GM18505 (cell line): ENCODE measurements around the gene RAD9A.
"Not testable (repeated sequence)": the region's sequence is repeated elsewhere in the genome, so short reads cannot be mapped to it uniquely, and the experiment has no call there.

Source experiments
- ATAC-seq: cut with Tn5 transposase; IDR thresholded peaks from one replicate; pipeline ENCODE4 v1.9.1; 2021; ENCODE audit not compliant: unreplicated experiment
- POLR2A ChIP-seq: IDR thresholded peaks from 4 replicates; pipeline ENCODE4 v1.6.1; 2011; ENCODE audit warnings: borderline replicate concordance; ENCODE audit not compliant: insufficient read depth, insufficient read length; ENCODE audit errors: extremely low read depth

RAD9A gene

GRCh38 chr11:67417425-67417824, 25.6 kb downstream of the RAD9A start:
- ATAC-seq = no peak
- no peak for TF ChIP-seq POLR2A

- no peak for TF ChIP-seq POLR2A
These were observed 26.9 kb downstream of the RAD9A start for GRCh38 chr11:67418476-67419281.

GRCh38 chr11:67419325-67420049, 27.7 kb downstream of the RAD9A start:
- TF ChIP-seq POLR2A = no peak
- no peak for ATAC-seq

More at GRCh38 chr11:67418476-67419281, 26.9 kb downstream of the RAD9A start:
- ATAC-seq = no peak

GRCh38 chr11:67420147-67420645, 28.4 kb downstream of the RAD9A start:
- TF ChIP-seq POLR2A = no peak
- ATAC-seq = no peak

- peak; percentile 51 for TF ChIP-seq POLR2A
- ATAC-seq = peak; percentile 82
These were observed 29.1 kb downstream of the RAD9A start for GRCh38 chr11:67420646-67421429.

DNA sequence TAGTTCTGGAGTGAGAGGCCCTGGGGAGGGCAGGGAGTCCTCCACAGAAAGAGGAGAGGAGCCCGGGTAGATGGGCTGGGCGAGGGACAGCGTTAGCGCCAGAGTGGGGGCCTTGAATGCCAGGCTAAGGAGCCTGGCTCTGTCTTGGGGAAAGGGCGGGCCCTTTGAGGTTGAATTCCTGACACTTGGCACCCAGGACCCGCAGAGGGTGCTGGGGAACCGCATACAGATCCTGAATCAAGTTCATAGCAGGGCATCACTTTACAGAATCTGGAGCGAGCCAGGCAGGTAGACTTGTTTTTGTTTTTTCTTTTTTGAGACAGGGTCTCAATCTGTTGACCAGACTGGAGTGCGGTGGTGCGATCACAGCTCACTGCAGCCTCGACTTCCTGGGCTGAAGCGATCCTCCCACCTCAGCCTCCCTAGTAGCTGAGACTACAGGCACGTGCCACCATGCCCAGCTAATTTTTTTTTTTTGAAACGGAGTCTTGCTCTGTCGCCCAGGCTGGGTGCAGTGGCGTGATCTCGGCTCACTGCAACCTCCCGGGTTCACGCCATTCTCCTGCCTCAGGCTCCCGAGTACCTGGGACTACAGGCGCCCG, 29.7 kb downstream of the RAD9A start:
- no peak for ATAC-seq
- TF ChIP-seq POLR2A = no peak

DNA sequence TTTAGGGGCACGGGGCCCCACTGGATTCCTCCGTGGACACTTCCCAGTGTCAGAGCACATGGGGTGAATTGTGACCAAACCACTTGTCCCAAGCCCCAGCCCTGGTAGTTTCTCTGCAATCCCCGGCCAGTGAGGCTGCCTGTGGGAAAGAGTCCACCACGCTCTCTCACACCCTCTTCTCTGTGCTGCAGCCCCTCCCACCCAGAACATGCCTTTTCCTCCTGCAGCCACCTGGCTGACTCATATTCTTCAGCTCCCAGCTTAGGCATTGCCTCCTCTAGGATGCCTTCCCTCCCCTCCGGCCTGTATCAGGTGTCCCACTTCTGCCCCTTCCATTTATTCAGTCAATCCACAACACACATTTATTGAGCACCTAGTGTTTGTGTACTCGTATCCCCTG, 31.1 kb downstream of the RAD9A start:
- ATAC-seq = no peak
- no peak for TF ChIP-seq POLR2A

GRCh38 chr11:67423466-67423865, 31.7 kb downstream of the RAD9A start:
- ATAC-seq = no peak
- no peak for TF ChIP-seq POLR2A

DNA sequence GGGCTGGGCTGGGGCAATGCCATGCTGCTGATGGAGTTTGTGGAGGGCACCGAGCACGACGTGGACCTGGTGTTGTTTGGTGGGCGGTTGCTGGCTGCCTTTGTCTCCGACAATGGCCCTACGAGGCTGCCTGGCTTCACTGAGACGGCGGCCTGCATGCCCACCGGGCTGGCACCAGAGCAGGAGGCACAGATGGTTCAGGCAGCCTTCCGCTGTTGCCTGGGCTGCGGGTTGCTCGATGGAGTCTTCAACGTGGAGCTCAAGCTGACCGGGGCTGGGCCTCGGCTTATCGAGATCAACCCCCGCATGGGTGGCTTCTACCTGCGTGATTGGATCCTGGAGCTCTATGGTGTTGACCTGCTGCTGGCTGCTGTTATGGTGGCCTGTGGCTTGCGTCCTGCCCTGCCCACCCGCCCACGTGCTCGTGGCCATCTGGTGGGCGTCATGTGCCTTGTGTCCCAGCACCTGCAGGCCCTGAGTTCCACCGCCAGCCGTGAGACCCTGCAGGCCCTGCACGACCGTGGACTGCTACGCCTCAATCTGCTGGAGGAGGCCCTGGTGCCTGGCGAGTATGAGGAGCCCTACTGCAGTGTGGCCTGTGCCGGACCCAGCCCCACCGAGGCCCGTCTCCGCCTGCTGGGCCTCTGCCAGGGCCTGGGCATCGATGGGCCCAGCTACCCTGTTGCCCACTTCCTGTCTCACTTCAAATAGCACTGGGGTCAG, 32.3 kb downstream of the RAD9A start:
- TF ChIP-seq POLR2A = no peak
- no peak for ATAC-seq

- not testable (repeated sequence) for ATAC-seq
These were observed 35.6 kb downstream of the RAD9A start for GRCh38 chr11:67427364-67427859.

GRCh38 chr11:67428052-67429001, 36.5 kb downstream of the RAD9A start, which contains the start of gene RPS6KB2:
Gene RPS6KB2 (plus strand): TSS chr11:67428494. CDS start chr11:67428546, 52 bp downstream.
- ATAC-seq = peak; percentile 81
- peak; percentile 90 for TF ChIP-seq POLR2A
